K562 (cell line): ENCODE measurements around the gene TFF1. TPM values are rescaled to one million over a fixed set of nuclear protein-coding genes. Genes with fewer than 3 reads are reported as not detected.
A peak's percentile ranks its signal among the peaks of the same experiment; 100 is the strongest.

Experiments used
- ATAC-seq: fragments of 200-7000 bp; cut with Tn5 transposase; 3 replicates; pipeline ENCODE4 v1.9.1; 2020; ENCODE audit warnings: moderate library complexity
- BruUV-seq: library from RNA; stranded (reverse); fragments of 400-500 nt; replicated peaks from 2 replicates; lab custom pipeline; 2021; lab: Mats Ljungman, UMichigan
- CTCF ChIA-PET: fragments of 300-600 bp; formaldehyde crosslinking; extraction: SDS; loops from one replicate; lab custom pipeline; 2021; ENCODE audit warnings: low intra/inter-chr PET ratio; lab: Yijun Ruan, JAX
- POLR2A ChIA-PET: fragments of 300-600, 350-650 bp; sonication (Branson Sonifier 250); formaldehyde crosslinking; extraction: SDS; loops from one replicate; lab custom pipeline; 2021; ENCODE audit warnings: antibody characterized with exemption, inconsistent platforms; lab: Yijun Ruan, JAX
- DNase-seq, 4 experiments: peaks; one replicate each; pipeline versions ENCODE4 v3.0.0 to v3.0.0-alpha.2; 2011 to 2018; ENCODE audit warnings: low spot score in 3 of 4, mixed read lengths in 3 of 4; ENCODE audit errors: extremely low read depth in 1 of 4
- FAIRE-seq: peaks from 2 replicates; lab custom pipeline; 2011; peaks lifted over from hg19 to GRCh38; lab: Jason Lieb, UNC
- H2AFZ ChIP-seq: 2 replicates; pipeline ENCODE4 v1.6.0; 2011; ENCODE audit warnings: low read depth, low read length, control low read depth, inconsistent platforms
- H3K27ac ChIP-seq: fragments of 200-600 bp; 3 replicates; pipeline ENCODE4 v1.8.0; 2011; ENCODE audit warnings: low read depth, mild to moderate bottlenecking, control low read depth, inconsistent platforms, low read length, moderate library complexity, mixed read lengths; ENCODE audit errors: extremely low read depth
- H3K27me3 ChIP-seq, 2 experiments: fragments of 300-600 bp in 1 of 2; 2 replicates in 1 of 2; 3 replicates in 1 of 2; pipeline versions ENCODE4 v1.6.0 to v1.8.0; 2011; ENCODE audit warnings: inconsistent platforms in 2 of 2, low read length in 2 of 2, mild to moderate bottlenecking in 1 of 2, mixed read lengths in 1 of 2, moderate library complexity in 1 of 2; ENCODE audit not compliant: control insufficient read depth in 2 of 2, insufficient read depth in 2 of 2
- H3K36me3 ChIP-seq: fragments of 300-600 bp; 3 replicates; pipeline ENCODE4 v1.8.0; 2011; ENCODE audit warnings: mild to moderate bottlenecking, low read length, inconsistent platforms; ENCODE audit not compliant: control insufficient read depth, insufficient read depth
- H3K4me1 ChIP-seq, 2 experiments: fragments of 200-600 bp in 1 of 2; replicated peaks in 1 of 2; 2 replicates in 1 of 2; 3 replicates in 1 of 2; pipeline versions ENCODE4 v1.5.1 to v1.8.0; 2011; ENCODE audit warnings: inconsistent platforms in 2 of 2, low read length in 2 of 2, mild to moderate bottlenecking in 1 of 2, mixed read lengths in 1 of 2, moderate library complexity in 1 of 2; ENCODE audit not compliant: control insufficient read depth in 2 of 2, insufficient read depth in 2 of 2
- H3K4me2 ChIP-seq: 2 replicates; pipeline ENCODE4 v1.6.1; 2011; ENCODE audit warnings: low read length, control low read depth, inconsistent platforms, mixed read lengths; ENCODE audit not compliant: insufficient read depth
- H3K4me3 ChIP-seq: fragments of 200-600 bp; sonication (generic), shearing (Covaris generic); 2 replicates; pipeline ENCODE4 v1.5.1; 2016; ENCODE audit warnings: control low read depth, inconsistent platforms
- H3K79me2 ChIP-seq: fragments of 200-600 bp; 3 replicates; pipeline ENCODE4 v1.8.0; 2011; ENCODE audit warnings: low read length, inconsistent platforms; ENCODE audit not compliant: control insufficient read depth, insufficient read depth
- H3K9ac ChIP-seq, 2 experiments: 2 replicates each; pipeline versions ENCODE4 v1.6.0 to v1.6.1; 2011; ENCODE audit warnings: low read depth in 2 of 2, low read length in 2 of 2, control low read depth in 1 of 2, inconsistent platforms in 1 of 2, mild to moderate bottlenecking in 1 of 2, mixed read lengths in 1 of 2; ENCODE audit not compliant: insufficient read depth in 1 of 2
- H3K9me1 ChIP-seq: one replicate; pipeline ENCODE4 v1.6.0; 2011; ENCODE audit warnings: inconsistent platforms, mild to moderate bottlenecking, low read length, moderate library complexity; ENCODE audit not compliant: control insufficient read depth, insufficient read depth
- H3K9me3 ChIP-seq: replicated peaks from 2 replicates; pipeline ENCODE4 v1.5.1; 2011; ENCODE audit warnings: low read depth, low read length, inconsistent platforms; ENCODE audit not compliant: control insufficient read depth, insufficient read depth
- H4K20me1 ChIP-seq: replicated peaks from 2 replicates; pipeline ENCODE4 v1.6.1; 2011; ENCODE audit warnings: low read length, inconsistent platforms, mixed read lengths; ENCODE audit not compliant: control insufficient read depth, insufficient read depth
- CBFB ChIP-seq: sonication (generic); formaldehyde crosslinking; IDR thresholded peaks from 2 replicates; pipeline ENCODE4 v1.4.0; 2020; ENCODE audit warnings: mild to moderate bottlenecking, missing genetic modification reagents
- ELF1 ChIP-seq: fragments of 200-800 bp; sonication (Bioruptor generic); IDR thresholded peaks from 2 replicates; pipeline ENCODE4 v1.6.1; 2016; ENCODE audit warnings: missing genetic modification characterization, missing compliant biosample characterization
- EP400 ChIP-seq: fragments of 450-650 bp; IDR thresholded peaks from 2 replicates; pipeline ENCODE4 v1.6.1; 2017; ENCODE audit warnings: antibody characterized with exemption, mild to moderate bottlenecking, moderate library complexity
- ETS1 ChIP-seq: conservative IDR thresholded peaks from 2 replicates; pipeline ENCODE4 v1.6.1; 2011; ENCODE audit warnings: low read depth, mild to moderate bottlenecking, low read length; ENCODE audit not compliant: control insufficient read depth
- FOXA1 ChIP-seq: fragments of 450-650 bp; IDR thresholded peaks from 2 replicates; pipeline ENCODE4 v1.6.1; 2016; ENCODE audit warnings: mild to moderate bottlenecking, borderline replicate concordance
- KDM5B ChIP-seq: fragments of 200-600 bp; sonication (generic); IDR thresholded peaks from 2 replicates; pipeline ENCODE4 v1.6.1; 2012; ENCODE audit warnings: low read depth, mild to moderate bottlenecking, moderate library complexity, low read length, control low read depth, inconsistent platforms; ENCODE audit not compliant: insufficient replicate concordance
- MCM2 ChIP-seq: fragments of 450-650 bp; IDR thresholded peaks from 2 replicates; pipeline ENCODE4 v1.6.1; 2017; ENCODE audit warnings: low read depth, mild to moderate bottlenecking
- NFYB ChIP-seq: IDR thresholded peaks from 2 replicates; pipeline ENCODE4 v1.6.1; 2011; ENCODE audit warnings: mild to moderate bottlenecking, moderate library complexity; ENCODE audit not compliant: insufficient read length; ENCODE audit errors: extremely low read depth
- PBX2 ChIP-seq, 2 experiments: IDR thresholded peaks in 1 of 2; conservative IDR thresholded peaks in 1 of 2; 2 replicates each; pipeline ENCODE4 v1.6.1; 2016; ENCODE audit warnings: low read depth in 2 of 2, mild to moderate bottlenecking in 1 of 2, missing compliant biosample characterization in 1 of 2, missing genetic modification characterization in 1 of 2, moderate library complexity in 1 of 2
- PKNOX1 ChIP-seq: fragments of 450-650 bp; IDR thresholded peaks from 2 replicates; pipeline ENCODE4 v1.6.1; 2016
- POU5F1 ChIP-seq: fragments of 150-350 bp; IDR thresholded peaks from 2 replicates; pipeline ENCODE4 v1.6.1; 2014; ENCODE audit warnings: borderline replicate concordance, low read length, low read depth, mild to moderate bottlenecking; ENCODE audit not compliant: partially characterized antibody
- RB1 ChIP-seq: fragments of 450-650 bp; IDR thresholded peaks from 2 replicates; pipeline ENCODE4 v1.6.1; 2017; ENCODE audit warnings: low read depth, mild to moderate bottlenecking
- ZKSCAN8 ChIP-seq: fragments of 200-800 bp; sonication (Bioruptor generic); IDR thresholded peaks from 2 replicates; pipeline ENCODE4 v1.6.1; 2016; ENCODE audit warnings: missing genetic modification characterization, missing compliant biosample characterization
- WGBS: fragments of 100-300 bp; shearing (Covaris generic); methylation state at CpG from one replicate; pipeline ENCODE4 v1.1.6; 2016; ENCODE audit warnings: low coverage, mixed read lengths; ENCODE audit not compliant: insufficient coverage; ENCODE audit errors: missing lambda C conversion rate; 5-methylcytosine and 5-hydroxymethylcytosine counted together
- in situ Hi-C: fragments of 300-500 bp; cut with MboI; formaldehyde crosslinking; loops from 4 replicates; pipeline ENCODE4 v1.15.0; 2018; ENCODE audit warnings: inconsistent platforms, mixed read lengths
- intact Hi-C: fragments of 100-400 bp; cut with micrococcal nuclease; formaldehyde crosslinking; loops from 2 replicates; pipeline ENCODE4 v1.14.2; 2022
- polyA plus RNA-seq, 8 experiments: library from polyadenylated mRNA; depleted of rRNA in 4 of 8; stranded (reverse) in 5 of 8; unstranded in 3 of 8; fragments of >200 nt; fragmentation: Nextera tagmentation in 2 of 8; fragmentation: Illumina TruSeq in 1 of 8; extraction: Ambion mirVana in 2 of 8; extraction: Trizol in 1 of 8; gene quantifications; 2 replicates each; pipeline versions ENCODE4 v1.2.1 to v1.2.3, GENCODE V29; 2011 to 2014; ENCODE audit warnings: inconsistent platforms in 1 of 8, missing spikeins in 1 of 8
- total RNA-seq, 7 experiments: library from RNA; depleted of rRNA in 6 of 7; stranded (reverse); fragments of >200 nt in 6 of 7; fragmentation: Illumina TruSeq in 2 of 7; extraction: Trizol in 2 of 7; gene quantifications; 2 replicates each; pipeline versions ENCODE4 v1.2.1 to v1.2.3, GENCODE V29; 2011 to 2021; ENCODE audit warnings: low replicate concordance in 1 of 7
- TF ChIP-seq, protein P1 (sequence below): fragments of 250-450 bp; sonication (Bioruptor Pico); IDR thresholded peaks from 2 replicates; pipeline ENCODE4 v1.5.0; 2020; ENCODE audit warnings: mild to moderate bottlenecking

TFF1 gene
- total and polyA plus RNA-seq, 9 of the 15 experiments (the other 6 are each of a cell fraction or from before 2014, with no cell fraction given), result 0.31 TPM; not detected in 8

DNA sequence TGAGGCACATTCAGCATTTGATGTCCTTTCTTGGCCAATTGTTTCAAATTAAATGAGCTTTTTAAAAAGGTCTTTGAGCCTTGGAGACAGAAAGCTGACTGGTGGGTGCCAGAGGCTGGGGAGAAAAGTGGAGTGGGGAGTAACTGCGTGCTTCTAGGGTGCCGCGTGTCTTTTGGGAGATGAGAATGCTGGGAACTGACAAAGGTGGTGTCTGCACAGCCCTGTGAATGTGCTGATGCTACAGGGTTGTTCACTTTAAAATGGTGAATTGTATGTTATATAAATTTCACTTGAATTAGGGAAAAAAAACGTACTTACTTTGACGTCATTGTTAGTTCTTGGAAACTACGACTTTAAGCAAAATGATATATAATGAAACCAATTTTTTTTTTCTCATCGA, 8.1 kb upstream of the TFF1 start (continued):
- no peak for TF ChIP-seq PKNOX1
- no peak for TF ChIP-seq ETS1
- TF ChIP-seq POU5F1, result no peak
- no peak for TF ChIP-seq EP400
- no peak for TF ChIP-seq NFYB
- TF ChIP-seq ZKSCAN8, result no peak
- no peak for TF ChIP-seq CBFB (CRISPR knock-in tag)
- TF ChIP-seq MCM2, result no peak

GRCh38 chr21:42373908-42374455, 7.6 kb upstream of the TFF1 start:
- Histone ChIP-seq H3K9ac (peak overlapping the region in 1 of 2 experiments; percentile 50; a peak in 1 of 4 replicates), H2AFZ (no peak overlapping the region), H3K4me3 (no peak overlapping the region), H3K4me2 (no peak overlapping the region; the same call in 1 of the 2 replicates), H3K9me1 (no peaks in the 10 kb centered on the region), H3K36me3 (no peaks in the 10 kb centered on the region), H3K79me2 (no peaks in the 10 kb centered on the region), H4K20me1 (peaks cover 11% of the 10 kb centered on the region; the same call in 1 of the 2 replicates), H3K27me3 (peaks cover 16 to 66% of the 10 kb centered on the region in 2 experiments; a peak in 4 of 5 replicates), H3K4me1 (peaks cover 13 to 34% of the 10 kb centered on the region in 2 experiments; a peak in 4 of 5 replicates), H3K27ac (no peak overlapping the region), H3K9me3 (no peaks in the 10 kb centered on the region)
- BruUV-seq, result no TSS peak
- FAIRE-seq (no peak), DNase-seq (no peak), ATAC-seq (no peak)
- intact Hi-C loops, result no loop called here
- POLR2A ChIA-PET, result no interaction called here
- no peak for TF ChIP-seq KDM5B
- TF ChIP-seq, protein P1, sequence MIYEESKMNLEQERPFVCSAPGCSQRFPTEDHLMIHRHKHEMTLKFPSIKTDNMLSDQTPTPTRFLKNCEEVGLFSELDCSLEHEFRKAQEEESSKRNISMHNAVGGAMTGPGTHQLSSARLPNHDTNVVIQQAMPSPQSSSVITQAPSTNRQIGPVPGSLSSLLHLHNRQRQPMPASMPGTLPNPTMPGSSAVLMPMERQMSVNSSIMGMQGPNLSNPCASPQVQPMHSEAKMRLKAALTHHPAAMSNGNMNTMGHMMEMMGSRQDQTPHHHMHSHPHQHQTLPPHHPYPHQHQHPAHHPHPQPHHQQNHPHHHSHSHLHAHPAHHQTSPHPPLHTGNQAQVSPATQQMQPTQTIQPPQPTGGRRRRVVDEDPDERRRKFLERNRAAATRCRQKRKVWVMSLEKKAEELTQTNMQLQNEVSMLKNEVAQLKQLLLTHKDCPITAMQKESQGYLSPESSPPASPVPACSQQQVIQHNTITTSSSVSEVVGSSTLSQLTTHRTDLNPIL (CRISPR knock-in tag), result no peak
- TF ChIP-seq PBX2 (CRISPR knock-in tag; IDR thresholded peaks at IDR 0.05; ENCODE audit: low read depth), result no peak
- TF ChIP-seq PBX2 (tag; conservative IDR thresholded peaks at IDR 0.05; ENCODE audit: low read depth), result no peak
- TF ChIP-seq FOXA1, result no peak
- TF ChIP-seq RB1, result no peak
- no peak for TF ChIP-seq ELF1 (tag)
- CTCF ChIA-PET, result no interaction called here
- WGBS, result 24% methylated on average over 16 of the region's 16 CpGs
- in situ Hi-C loops, result no loop called here
